Smooth muscle cell (in vitro differentiated cells): Measurements from ENCODE around the gene TPRA1. TPM values are rescaled to one million over a fixed set of nuclear protein-coding genes. Genes with fewer than 3 reads are reported as not detected.

Experiments
- DNase-seq: peaks from one replicate; lab custom pipeline; 2025; ENCODE audit not compliant: unreplicated experiment; lab: John Stamatoyannopoulos, UW
- H2AFZ ChIP-seq: fragments of 200-600 bp; sonication (generic); 2 replicates; pipeline ENCODE4 v1.6.0; 2016; ENCODE audit warnings: antibody characterized with exemption, low read depth, mild to moderate bottlenecking
- H3F3A ChIP-seq: fragments of 200-600 bp; sonication (generic); 2 replicates; pipeline ENCODE4 v1.6.0; 2017; ENCODE audit warnings: antibody characterized with exemption, low read depth
- H3K27ac ChIP-seq: fragments of 200-600 bp; sonication (generic); 2 replicates; pipeline ENCODE4 v1.5.1; 2016; ENCODE audit warnings: low read depth, mild to moderate bottlenecking
- H3K27me3 ChIP-seq: fragments of 200-600 bp; sonication (generic); 2 replicates; pipeline ENCODE4 v1.6.1; 2016; ENCODE audit warnings: low read depth, mild to moderate bottlenecking
- H3K36me3 ChIP-seq: fragments of 200-600 bp; sonication (generic); 2 replicates; pipeline ENCODE4 v1.5.1; 2016; ENCODE audit warnings: low read depth
- H3K4me1 ChIP-seq: fragments of 200-600 bp; sonication (generic); 2 replicates; pipeline ENCODE4 v1.5.1; 2016; ENCODE audit warnings: low read depth
- H3K4me2 ChIP-seq: fragments of 200-600 bp; sonication (generic); 2 replicates; pipeline ENCODE4 v1.6.0; 2016; ENCODE audit warnings: mild to moderate bottlenecking
- H3K4me3 ChIP-seq: fragments of 200-600 bp; sonication (generic); 2 replicates; pipeline ENCODE4 v1.5.1; 2016; ENCODE audit warnings: mild to moderate bottlenecking
- H3K79me2 ChIP-seq: fragments of 200-600 bp; sonication (generic); 2 replicates; pipeline ENCODE4 v1.6.0; 2016; ENCODE audit warnings: low read depth, mild to moderate bottlenecking
- H3K9ac ChIP-seq: fragments of 200-600 bp; sonication (generic); 2 replicates; pipeline ENCODE4 v1.6.0; 2016; ENCODE audit warnings: low read depth
- H3K9me3 ChIP-seq: fragments of 200-600 bp; sonication (generic); replicated peaks from 2 replicates; pipeline ENCODE4 v1.5.1; 2016; ENCODE audit warnings: low read depth
- H4K20me1 ChIP-seq: fragments of 200-600 bp; sonication (generic); 2 replicates; pipeline ENCODE4 v1.6.0; 2016; ENCODE audit warnings: low read depth
- WGBS: methylation state at CpG from one replicate; pipeline ENCODE4 v1.1.7; 2016; ENCODE audit warnings: low lambda C conversion rate; 5-methylcytosine and 5-hydroxymethylcytosine counted together
- polyA plus RNA-seq: library from polyadenylated mRNA; unstranded; fragments of >200 nt; fragmentation: Nextera tagmentation; extraction: Ambion mirVana; gene quantifications from 2 replicates; pipeline ENCODE4 v1.2.1, GENCODE V29; 2016
- total RNA-seq: library from RNA; depleted of rRNA; stranded (reverse); fragments of >200 nt; gene quantifications from 2 replicates; pipeline ENCODE4 v1.2.3, GENCODE V29; 2014
- TF ChIP-seq, protein P1 (sequence below): fragments of 200-600 bp; sonication (generic); IDR thresholded peaks from 2 replicates; pipeline ENCODE4 v1.5.1; 2017; ENCODE audit warnings: borderline replicate concordance, mild to moderate bottlenecking, antibody characterized with exemption; ENCODE audit not compliant: insufficient read depth, poor library complexity, severe bottlenecking

TPRA1 gene
- total and polyA plus RNA-seq, 2 experiments from 2014 or later = 25.9 to 43.5 TPM

DNA sequence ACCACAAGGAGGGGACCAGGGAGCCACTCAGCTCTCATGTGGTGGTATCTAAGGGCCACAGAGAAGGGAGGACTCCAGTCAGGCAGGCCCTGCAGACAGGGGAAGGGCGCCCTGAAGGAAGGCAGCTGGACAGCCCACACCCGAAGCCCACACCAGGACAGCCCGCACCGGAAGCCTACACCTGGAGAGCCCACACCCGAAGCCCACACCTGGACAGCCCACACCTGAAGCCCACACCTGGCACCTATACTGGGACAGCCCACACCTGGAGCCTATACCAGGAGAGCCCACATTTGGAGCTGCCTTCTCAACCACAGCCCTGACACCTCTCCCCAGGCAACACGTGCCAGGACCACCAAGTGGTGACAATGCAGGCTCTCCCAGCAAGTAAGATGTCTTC is 11.7 kb downstream of the TPRA1 start:
- no peaks in the 10 kb centered on the region for H3K9me3 ChIP-seq
- H3K4me2 ChIP-seq = no peak overlapping the region
- no peak overlapping the region for H3K4me3 ChIP-seq
- H3K9ac ChIP-seq = no peak overlapping the region
- no peaks in the 10 kb centered on the region for H3K36me3 ChIP-seq
- DNase-seq = no peak
- peaks cover 8% of the 10 kb centered on the region for H3K79me2 ChIP-seq
- WGBS = 96% methylated on average over 6 of the region's 6 CpGs
- no peak overlapping the region for H3K27ac ChIP-seq
- no peak overlapping the region for H2AFZ ChIP-seq
- TF ChIP-seq, protein P1, sequence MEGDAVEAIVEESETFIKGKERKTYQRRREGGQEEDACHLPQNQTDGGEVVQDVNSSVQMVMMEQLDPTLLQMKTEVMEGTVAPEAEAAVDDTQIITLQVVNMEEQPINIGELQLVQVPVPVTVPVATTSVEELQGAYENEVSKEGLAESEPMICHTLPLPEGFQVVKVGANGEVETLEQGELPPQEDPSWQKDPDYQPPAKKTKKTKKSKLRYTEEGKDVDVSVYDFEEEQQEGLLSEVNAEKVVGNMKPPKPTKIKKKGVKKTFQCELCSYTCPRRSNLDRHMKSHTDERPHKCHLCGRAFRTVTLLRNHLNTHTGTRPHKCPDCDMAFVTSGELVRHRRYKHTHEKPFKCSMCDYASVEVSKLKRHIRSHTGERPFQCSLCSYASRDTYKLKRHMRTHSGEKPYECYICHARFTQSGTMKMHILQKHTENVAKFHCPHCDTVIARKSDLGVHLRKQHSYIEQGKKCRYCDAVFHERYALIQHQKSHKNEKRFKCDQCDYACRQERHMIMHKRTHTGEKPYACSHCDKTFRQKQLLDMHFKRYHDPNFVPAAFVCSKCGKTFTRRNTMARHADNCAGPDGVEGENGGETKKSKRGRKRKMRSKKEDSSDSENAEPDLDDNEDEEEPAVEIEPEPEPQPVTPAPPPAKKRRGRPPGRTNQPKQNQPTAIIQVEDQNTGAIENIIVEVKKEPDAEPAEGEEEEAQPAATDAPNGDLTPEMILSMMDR = no peak
- peaks cover 5% of the 10 kb centered on the region for H3K4me1 ChIP-seq
- peaks cover 79% of the 10 kb centered on the region for H4K20me1 ChIP-seq
- H3K27me3 ChIP-seq = no peaks in the 10 kb centered on the region
- no peaks in the 10 kb centered on the region for H3F3A ChIP-seq

DNA sequence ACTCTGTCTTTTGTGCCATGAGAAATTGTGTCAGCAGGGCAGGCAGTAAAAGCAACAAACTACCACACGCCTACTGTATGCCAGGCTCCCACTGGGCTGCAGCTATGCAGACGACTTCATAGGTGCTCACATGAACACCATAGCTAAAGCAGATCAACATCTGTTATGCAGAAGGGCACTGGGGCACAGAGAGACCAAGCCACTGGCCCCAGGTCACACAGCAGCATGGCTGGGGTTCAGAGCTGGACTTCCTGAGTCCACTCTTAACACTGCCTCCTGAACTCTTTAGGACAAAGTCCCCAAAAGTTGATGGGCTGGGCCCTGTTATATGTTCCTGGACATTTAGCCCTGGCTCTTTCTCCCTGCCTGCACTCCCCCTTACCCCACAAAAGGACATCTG is 12.4 kb downstream of the TPRA1 start:
- Histone ChIP-seq H2AFZ (no peak overlapping the region), H3K9me3 (no peaks in the 10 kb centered on the region), H3K27me3 (no peaks in the 10 kb centered on the region), H3K4me2 (no peak overlapping the region), H3K36me3 (no peaks in the 10 kb centered on the region), H3K79me2 (peaks cover 2% of the 10 kb centered on the region), H4K20me1 (peaks cover 73% of the 10 kb centered on the region), H3F3A (no peaks in the 10 kb centered on the region), H3K4me3 (no peak overlapping the region), H3K27ac (no peak overlapping the region), H3K9ac (no peak overlapping the region), H3K4me1 (peaks cover 5% of the 10 kb centered on the region)
- TF ChIP-seq, protein P1 = no peak
- no peak for DNase-seq
- WGBS = 86% methylated on average over 2 of the region's 2 CpGs

DNA sequence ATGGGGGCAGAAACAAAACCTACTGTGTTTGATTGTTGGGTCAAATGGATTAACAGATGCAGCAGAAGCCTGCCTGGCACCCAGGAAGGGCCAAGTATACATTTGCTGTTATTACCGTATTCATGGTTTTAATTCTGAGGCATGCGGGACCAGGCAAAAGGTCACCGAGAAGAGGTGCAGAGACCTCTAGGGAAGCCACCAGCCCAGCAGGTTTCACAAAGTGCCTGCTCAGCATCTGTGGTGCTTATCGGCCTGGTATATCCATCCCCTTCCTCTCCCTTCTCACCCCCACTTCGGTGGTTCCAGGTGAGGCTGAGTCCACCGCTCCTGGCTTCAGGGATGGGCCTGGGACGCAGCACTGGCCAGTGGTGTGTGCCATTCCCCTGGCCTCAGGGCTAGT is 13.1 kb downstream of the TPRA1 start:
- peaks cover 68% of the 10 kb centered on the region for H4K20me1 ChIP-seq
- H3K27me3 ChIP-seq = no peaks in the 10 kb centered on the region
- peaks cover 5% of the 10 kb centered on the region for H3K4me1 ChIP-seq
- H3K9me3 ChIP-seq = no peaks in the 10 kb centered on the region
- H3K9ac ChIP-seq = no peak overlapping the region
- no peak overlapping the region for H2AFZ ChIP-seq
- no peak overlapping the region for H3K27ac ChIP-seq
- WGBS = 95% methylated on average over 7 of the region's 7 CpGs
- TF ChIP-seq, protein P1 = no peak
- H3K79me2 ChIP-seq = no peaks in the 10 kb centered on the region
- H3K4me3 ChIP-seq = no peak overlapping the region
- H3K36me3 ChIP-seq = no peaks in the 10 kb centered on the region
- no peak overlapping the region for H3K4me2 ChIP-seq
- H3F3A ChIP-seq = no peaks in the 10 kb centered on the region
- no peak for DNase-seq
